Esophagus muscularis mucosa (tissue), 4 donors: ENCODE data around the gene TOR1AIP2. TPM values are rescaled to one million over a fixed set of nuclear protein-coding genes. Genes with fewer than 3 reads are reported as not detected.
A peak's percentile ranks its signal among the peaks of the same experiment; 100 is the strongest.

Experiments used
- DNase-seq: peaks from one replicate; pipeline ENCODE4 v3.0.0-alpha.2; 2017; ENCODE audit errors: extremely low spot score
- H3K27ac ChIP-seq, 4 donors: fragments of 200-600 bp; sonication (generic); replicated peaks in 1 of 4; 1 replicate in 3 of 4; 2 replicates in 1 of 4; pipeline ENCODE4 v1.5.1; 2016 to 2019; ENCODE audit warnings: mild to moderate bottlenecking in 1 of 4
- H3K27me3 ChIP-seq, 4 donors: fragments of 200-600 bp; sonication (generic); one replicate each; pipeline versions ENCODE4 v1.5.1 to v1.6.0; 2016 to 2019
- H3K36me3 ChIP-seq, 4 donors: fragments of 200-600 bp; sonication (generic); one replicate each; pipeline ENCODE4 v1.5.1; 2016 to 2019
- H3K4me1 ChIP-seq, 4 donors: fragments of 200-600 bp; sonication (generic); one replicate each; pipeline ENCODE4 v1.5.1; 2016 to 2019
- H3K4me3 ChIP-seq, 4 donors: fragments of 200-600 bp; sonication (generic); 1 replicate in 2 of 4; 2 replicates in 2 of 4; pipeline ENCODE4 v1.5.1; 2016 to 2019; ENCODE audit warnings: mild to moderate bottlenecking in 4 of 4, moderate library complexity in 1 of 4
- H3K9me3 ChIP-seq, 4 donors: fragments of 200-600 bp; sonication (generic); 1 replicate in 3 of 4; 2 replicates in 1 of 4; pipeline ENCODE4 v1.5.1; 2016 to 2019
- CTCF ChIP-seq, 3 experiments: fragments of 200-600 bp in 2 of 3; fragments of 450-650 bp in 1 of 3; sonication (generic) in 2 of 3; IDR thresholded peaks; one replicate each; pipeline ENCODE4 v1.5.1; 2017 to 2019; ENCODE audit warnings: antibody characterized with exemption in 3 of 3, mild to moderate bottlenecking in 2 of 3, moderate library complexity in 1 of 3
- EP300 ChIP-seq: sonication (generic); formaldehyde crosslinking; IDR thresholded peaks from one replicate; pipeline ENCODE4 v1.6.1; 2017; ENCODE audit warnings: antibody characterized with exemption
- POLR2A ChIP-seq: fragments of 450-650 bp; IDR thresholded peaks from one replicate; pipeline ENCODE4 v1.6.1; 2017; ENCODE audit warnings: antibody characterized with exemption, moderate library complexity, mild to moderate bottlenecking, low read depth
- POLR2AphosphoS5 ChIP-seq, 2 donors: sonication (generic); formaldehyde crosslinking; IDR thresholded peaks; one replicate each; pipeline ENCODE4 v1.6.1; 2017; ENCODE audit warnings: antibody characterized with exemption in 2 of 2
- WGBS: methylation state at CpG from one replicate; pipeline ENCODE4 v1.1.5; 2018; 5-methylcytosine and 5-hydroxymethylcytosine counted together
- intact Hi-C: fragments of 100-400 bp; cut with DNase I; formaldehyde crosslinking; loops from one replicate; pipeline ENCODE4 v1.15.1; 2023
- total RNA-seq, 4 donors: library from RNA; depleted of rRNA; stranded (reverse); fragments of >200 nt; gene quantifications; one replicate each; pipeline versions ENCODE4 v1.1.0 to v1.2.1, GENCODE V29; 2016

TOR1AIP2 gene
- total RNA-seq, 4 donors from 2014 or later, result 42.8 to 71.1 (median 47.0) TPM

DNA sequence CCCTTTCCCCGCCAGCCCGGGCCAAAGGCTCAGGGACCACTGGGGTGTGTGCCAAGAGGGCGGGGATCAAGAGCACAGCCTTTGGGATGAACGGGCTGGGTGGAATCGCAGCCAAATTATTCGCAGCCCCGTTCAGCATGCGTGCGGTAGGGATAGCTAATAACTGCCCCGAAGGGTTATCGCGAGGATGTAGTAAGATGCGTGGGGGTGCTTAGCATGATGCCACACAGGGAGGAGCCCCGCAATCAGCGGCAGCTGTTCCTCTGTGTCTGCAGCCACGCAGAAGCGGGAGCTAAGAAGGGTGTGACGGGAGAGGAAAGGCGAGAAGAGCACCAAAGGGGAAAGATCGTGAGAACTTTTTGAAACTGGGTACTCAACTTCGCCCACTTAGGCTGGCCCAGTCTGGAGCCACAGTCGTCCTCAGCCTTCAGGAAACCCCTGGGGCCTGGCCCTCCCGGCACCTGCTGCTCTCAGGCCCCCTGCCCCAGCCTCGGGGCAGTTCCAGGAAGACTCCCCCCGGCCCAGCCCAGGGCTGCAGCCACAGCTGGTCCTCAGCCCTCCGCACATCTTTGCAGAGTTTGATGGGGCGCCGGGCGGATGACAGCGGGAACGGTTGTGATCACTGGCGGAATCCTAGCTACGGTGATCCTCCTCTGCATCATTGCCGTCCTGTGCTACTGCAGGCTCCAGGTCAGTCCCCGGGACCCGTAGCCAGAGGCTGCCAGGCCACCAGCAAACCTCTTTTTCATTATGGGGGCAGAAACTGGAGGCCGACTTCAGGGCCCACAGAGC, 64.9 kb downstream of the TOR1AIP2 start:
- Histone ChIP-seq H3K9me3 (no peaks in the 10 kb centered on the region), H3K4me3 (no peak overlapping the region), H3K27me3 (peaks cover 0 to 7% (median 0%) of the 10 kb centered on the region in 4 donors), H3K36me3 (no peaks in the 10 kb centered on the region), H3K27ac (no peak overlapping the region), H3K4me1 (peaks cover 25 to 37% (median 32%) of the 10 kb centered on the region in 4 donors)
- intact Hi-C loops, result no loop called here
- 89% methylated on average over 33 of the region's 37 CpGs for whole genome bisulfite sequencing
- no peak for DNase-seq
- no peak for TF ChIP-seq CTCF (IDR thresholded peaks at IDR 0.05)
- TF ChIP-seq POLR2A, result no peak
- TF ChIP-seq EP300, result no peak
- no peak for TF ChIP-seq POLR2AphosphoS5 (IDR thresholded peaks at IDR 0.05)

DNA sequence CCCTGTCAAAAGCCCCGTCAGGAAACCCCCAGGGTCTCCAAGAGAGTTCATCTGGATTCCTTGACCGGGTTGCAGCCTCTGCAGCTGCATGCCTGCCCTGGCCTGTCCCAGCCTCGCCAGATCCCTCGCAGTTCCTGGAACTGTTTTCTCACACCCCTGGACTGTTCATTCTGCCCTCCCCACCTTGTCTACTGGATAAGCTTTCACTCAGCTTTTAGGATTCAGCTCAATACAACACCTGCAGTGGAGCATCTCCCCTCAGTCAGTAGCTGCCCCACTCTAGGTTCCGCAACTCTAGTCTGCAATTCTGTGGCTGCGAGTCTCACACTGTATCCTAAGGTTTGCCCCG, 67.3 kb downstream of the TOR1AIP2 start:
- intact Hi-C loops, result no loop called here

DNA sequence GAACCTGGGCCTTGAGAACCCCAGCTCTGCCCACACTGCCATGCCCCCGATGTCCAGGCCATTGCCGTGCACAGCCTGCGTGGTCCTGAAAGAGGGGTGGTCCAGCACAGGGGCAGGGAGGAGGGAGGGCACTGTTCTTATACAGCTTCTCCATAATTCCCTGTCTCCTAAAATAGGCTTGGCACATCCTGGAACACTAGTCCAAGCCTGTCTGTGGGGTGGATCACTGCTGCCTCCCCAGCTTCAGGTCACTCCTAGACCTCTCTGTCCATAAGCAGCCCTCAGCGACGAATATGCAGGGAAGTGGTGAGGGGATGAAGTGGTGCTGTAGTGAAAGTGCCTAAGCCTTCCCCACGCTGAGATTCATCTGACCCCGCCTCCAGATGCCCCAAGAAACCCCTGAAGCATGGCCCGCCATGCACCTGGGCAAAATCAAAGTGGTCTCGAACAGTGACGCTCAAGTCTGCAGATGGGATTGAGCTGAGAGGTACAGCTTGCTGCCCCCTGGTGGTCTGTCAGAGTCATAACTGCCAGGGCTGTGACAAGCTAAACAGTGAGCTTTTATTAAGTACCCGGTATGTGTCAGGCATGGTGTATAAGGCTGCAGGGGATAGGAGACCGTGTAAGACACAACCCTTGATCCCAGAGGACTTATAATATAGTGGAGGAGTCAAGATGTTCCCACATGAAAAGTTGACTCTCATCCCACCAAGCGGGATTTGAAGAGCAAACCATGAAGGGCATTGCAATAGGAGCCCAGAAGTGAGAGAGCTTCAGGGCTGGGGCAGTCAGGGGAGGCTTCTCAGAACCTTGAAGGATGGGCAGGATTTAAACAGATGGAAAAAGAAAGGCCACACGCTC, 67.9 kb downstream of the TOR1AIP2 start:
- Histone ChIP-seq H3K4me3 (no peak overlapping the region), H3K36me3 (no peaks in the 10 kb centered on the region), H3K9me3 (no peaks in the 10 kb centered on the region), H3K4me1 (peaks cover 8 to 18% (median 12%) of the 10 kb centered on the region in 4 donors), H3K27ac (no peak overlapping the region), H3K27me3 (peaks cover 0 to 7% (median 0%) of the 10 kb centered on the region in 4 donors)
- WGBS, result 40% methylated on average over 13 of the region's 14 CpGs
- peak; percentile 86 to 93 (median 90) for TF ChIP-seq CTCF (IDR thresholded peaks at IDR 0.05)
- TF ChIP-seq POLR2AphosphoS5 (IDR thresholded peaks at IDR 0.05), result no peak
- DNase-seq, result no peak
- intact Hi-C loops, result no loop called here

More for the DNA sequence above, 67.3 kb downstream of the TOR1AIP2 start:
- no peak for DNase-seq
- H3K27me3 ChIP-seq, result peaks cover 0 to 7% (median 0%) of the 10 kb centered on the region in 4 donors
- H3K4me3 ChIP-seq, result no peak overlapping the region
- TF ChIP-seq POLR2AphosphoS5 (IDR thresholded peaks at IDR 0.05) (no peak), CTCF (IDR thresholded peaks at IDR 0.05) (no peak), EP300 (no peak), POLR2A (no peak)
- WGBS, result 76% methylated on average over 7 of the region's 7 CpGs
- no peaks in the 10 kb centered on the region for H3K36me3 ChIP-seq
- no peaks in the 10 kb centered on the region for H3K9me3 ChIP-seq
- H3K4me1 ChIP-seq, result peaks cover 14 to 24% (median 17%) of the 10 kb centered on the region in 4 donors
- no peak overlapping the region for H3K27ac ChIP-seq

DNA sequence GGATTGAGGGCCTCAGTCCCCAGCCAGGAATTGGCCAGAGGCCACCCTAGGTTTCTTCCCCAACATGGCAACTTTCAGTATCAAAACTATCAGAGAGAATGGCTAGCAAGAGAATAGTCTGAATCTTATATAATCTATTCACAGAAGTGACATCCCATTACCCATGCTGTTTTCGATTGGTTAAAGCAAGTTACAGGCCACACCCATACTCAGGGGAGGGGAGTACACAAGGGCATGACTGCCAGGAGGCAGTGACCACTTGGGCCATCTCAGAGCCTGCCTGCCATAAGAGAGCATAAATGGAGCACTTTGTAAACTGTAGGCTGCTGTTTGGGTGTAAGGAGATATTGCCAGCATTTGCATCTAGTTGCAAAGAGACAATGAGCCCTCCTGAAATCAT, 69.1 kb downstream of the TOR1AIP2 start:
- TF ChIP-seq POLR2AphosphoS5 (IDR thresholded peaks at IDR 0.05), result no peak
- no peak for TF ChIP-seq CTCF (IDR thresholded peaks at IDR 0.05)
- TF ChIP-seq EP300, result no peak
- TF ChIP-seq POLR2A, result no peak
- Histone ChIP-seq H3K4me1 (peaks cover 0 to 8% (median 4%) of the 10 kb centered on the region in 4 donors), H3K27ac (no peak overlapping the region), H3K27me3 (peaks cover 0 to 7% (median 0%) of the 10 kb centered on the region in 4 donors), H3K4me3 (no peak overlapping the region), H3K36me3 (no peaks in the 10 kb centered on the region), H3K9me3 (no peaks in the 10 kb centered on the region)
- no peak for DNase-seq
- 90% methylated on average over 1 of the region's 1 CpG for WGBS
- intact Hi-C loops, result loop anchor here (1.0 kb wide), 1 partner anchor 102 kb away; no protein-coding TSS in a partner anchor
